Esophagus squamous epithelium (tissue), 4 donors: ENCODE measurements around the gene DCAF5.

Source experiments
- POLR2A ChIP-seq, 4 donors: fragments of 450-650 bp; IDR thresholded peaks; one replicate each; pipeline ENCODE4 v1.6.1; 2017; ENCODE audit warnings: antibody characterized with exemption in 4 of 4, mild to moderate bottlenecking in 4 of 4, moderate library complexity in 3 of 4
- TF ChIP-seq, protein P1 (sequence below), 6 experiments: fragments of 450-650 bp in 4 of 6; fragments of 200-600 bp in 2 of 6; sonication (generic) in 2 of 6; IDR thresholded peaks; one replicate each; pipeline ENCODE4 v1.5.1; 2016 to 2019; ENCODE audit warnings: antibody characterized with exemption in 6 of 6, mild to moderate bottlenecking in 4 of 6, moderate library complexity in 4 of 6

DNA sequence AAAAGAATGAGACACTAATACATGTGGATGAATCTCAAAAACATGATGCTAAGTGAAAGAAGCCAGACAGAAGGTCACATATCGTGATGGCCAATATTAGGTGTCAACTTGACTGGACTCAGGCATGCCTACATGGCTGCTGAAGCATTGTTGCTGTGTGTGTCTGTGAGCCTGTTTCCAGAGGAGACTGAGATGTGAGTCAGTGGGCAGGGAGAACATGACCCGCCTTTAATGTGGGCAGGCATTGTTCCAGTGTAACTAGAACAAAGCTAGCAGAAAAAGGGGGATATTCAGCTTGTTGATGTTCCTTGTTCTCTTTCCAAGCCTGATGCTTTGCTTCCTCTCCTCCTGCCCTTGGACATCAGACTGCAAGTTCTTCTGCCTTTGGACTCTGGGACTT lies 47.6 kb downstream of the DCAF5 start:
- TF ChIP-seq POLR2A (IDR thresholded peaks at IDR 0.05), result no peak
- TF ChIP-seq, protein P1, sequence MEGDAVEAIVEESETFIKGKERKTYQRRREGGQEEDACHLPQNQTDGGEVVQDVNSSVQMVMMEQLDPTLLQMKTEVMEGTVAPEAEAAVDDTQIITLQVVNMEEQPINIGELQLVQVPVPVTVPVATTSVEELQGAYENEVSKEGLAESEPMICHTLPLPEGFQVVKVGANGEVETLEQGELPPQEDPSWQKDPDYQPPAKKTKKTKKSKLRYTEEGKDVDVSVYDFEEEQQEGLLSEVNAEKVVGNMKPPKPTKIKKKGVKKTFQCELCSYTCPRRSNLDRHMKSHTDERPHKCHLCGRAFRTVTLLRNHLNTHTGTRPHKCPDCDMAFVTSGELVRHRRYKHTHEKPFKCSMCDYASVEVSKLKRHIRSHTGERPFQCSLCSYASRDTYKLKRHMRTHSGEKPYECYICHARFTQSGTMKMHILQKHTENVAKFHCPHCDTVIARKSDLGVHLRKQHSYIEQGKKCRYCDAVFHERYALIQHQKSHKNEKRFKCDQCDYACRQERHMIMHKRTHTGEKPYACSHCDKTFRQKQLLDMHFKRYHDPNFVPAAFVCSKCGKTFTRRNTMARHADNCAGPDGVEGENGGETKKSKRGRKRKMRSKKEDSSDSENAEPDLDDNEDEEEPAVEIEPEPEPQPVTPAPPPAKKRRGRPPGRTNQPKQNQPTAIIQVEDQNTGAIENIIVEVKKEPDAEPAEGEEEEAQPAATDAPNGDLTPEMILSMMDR (IDR thresholded peaks at IDR 0.05), result no peak
